GM12878 (cell line): Measurements from ENCODE around the gene RDH5. TPM values are rescaled to one million over a fixed set of nuclear protein-coding genes. Genes with fewer than 3 reads are reported as not detected.

Experiments used
- BMI1 ChIP-seq: fragments of 450-650 bp; IDR thresholded peaks from 2 replicates; pipeline ENCODE4 v1.6.1; 2016; ENCODE audit warnings: mild to moderate bottlenecking, moderate library complexity, borderline replicate concordance
- CREB1 ChIP-seq: IDR thresholded peaks from 2 replicates; pipeline ENCODE4 v1.6.1; 2012; ENCODE audit warnings: low read depth, mild to moderate bottlenecking, inconsistent platforms
- CREM ChIP-seq: IDR thresholded peaks from 2 replicates; pipeline ENCODE4 v1.6.1; 2014; ENCODE audit warnings: antibody characterized with exemption, low read depth
- HDGF ChIP-seq: fragments of 450-650 bp; IDR thresholded peaks from 2 replicates; pipeline ENCODE4 v1.6.1; 2016; ENCODE audit warnings: antibody characterized with exemption
- IKZF1 ChIP-seq: fragments of 450-650 bp; conservative IDR thresholded peaks from 2 replicates; pipeline ENCODE4 v1.6.1; 2017; ENCODE audit warnings: antibody characterized with exemption, mild to moderate bottlenecking
- IKZF2 ChIP-seq, 2 experiments: fragments of 450-650 bp; IDR thresholded peaks; 2 replicates each; pipeline ENCODE4 v1.6.1; 2017; ENCODE audit warnings: mild to moderate bottlenecking in 2 of 2, moderate library complexity in 2 of 2
- KAT2A ChIP-seq: conservative IDR thresholded peaks from 2 replicates; pipeline ENCODE4 v1.6.1; 2011; ENCODE audit warnings: low read depth, low read length; ENCODE audit not compliant: control insufficient read depth
- MYB ChIP-seq: fragments of 150-350 bp; IDR thresholded peaks from 2 replicates; pipeline ENCODE4 v1.6.1; 2014; ENCODE audit warnings: mild to moderate bottlenecking, low read depth, low read length, borderline replicate concordance
- NFIC ChIP-seq: IDR thresholded peaks from 2 replicates; pipeline ENCODE4 v1.6.1; 2012; ENCODE audit warnings: low read depth, mild to moderate bottlenecking, inconsistent platforms, low read length, moderate library complexity
- NR2C2 ChIP-seq: IDR thresholded peaks from 2 replicates; pipeline ENCODE4 v1.6.1; 2011; ENCODE audit warnings: borderline replicate concordance, low read depth; ENCODE audit not compliant: control insufficient read depth, insufficient read length
- PAX8 ChIP-seq: fragments of 450-650 bp; IDR thresholded peaks from 2 replicates; pipeline ENCODE4 v1.6.1; 2017; ENCODE audit warnings: mild to moderate bottlenecking, moderate library complexity
- PML ChIP-seq: IDR thresholded peaks from 2 replicates; pipeline ENCODE4 v1.6.1; 2012; ENCODE audit warnings: low read length, inconsistent platforms
- RB1 ChIP-seq: fragments of 450-650 bp; formaldehyde crosslinking; IDR thresholded peaks from 2 replicates; pipeline ENCODE4 v1.6.1; 2017; ENCODE audit warnings: mild to moderate bottlenecking, borderline replicate concordance
- SMAD1 ChIP-seq: fragments of 450-650 bp; IDR thresholded peaks from 2 replicates; pipeline ENCODE4 v1.6.1; 2018; ENCODE audit warnings: mild to moderate bottlenecking, low read depth; ENCODE audit not compliant: partially characterized antibody
- TBL1XR1 ChIP-seq: IDR thresholded peaks from 2 replicates; pipeline ENCODE4 v1.6.1; 2012; ENCODE audit warnings: low read depth, low read length, improper control_type of control experiment
- WRNIP1 ChIP-seq: IDR thresholded peaks from 2 replicates; pipeline ENCODE4 v1.6.1; 2011; ENCODE audit warnings: low read depth, low read length, improper control_type of control experiment, borderline replicate concordance
- YBX1 ChIP-seq: fragments of 450-650 bp; IDR thresholded peaks from 2 replicates; pipeline ENCODE4 v1.6.1; 2016; ENCODE audit warnings: antibody characterized with exemption
- ZNF217 ChIP-seq: fragments of 450-650 bp; IDR thresholded peaks from 2 replicates; pipeline ENCODE4 v1.6.1; 2017; ENCODE audit warnings: antibody characterized with exemption, mild to moderate bottlenecking
- ZNF24 ChIP-seq: fragments of 450-650 bp; IDR thresholded peaks from 2 replicates; pipeline ENCODE4 v1.6.1; 2017; ENCODE audit warnings: antibody characterized with exemption, mild to moderate bottlenecking
- ZSCAN29 ChIP-seq: fragments of 450-650 bp; IDR thresholded peaks from 2 replicates; pipeline ENCODE4 v1.6.1; 2017; ENCODE audit warnings: mild to moderate bottlenecking, moderate library complexity
- polyA plus RNA-seq, 11 experiments: library from polyadenylated mRNA; depleted of rRNA in 4 of 11; unstranded in 6 of 11; stranded (reverse) in 5 of 11; fragments of >200 nt; fragmentation: Nextera tagmentation in 4 of 11; fragmentation: Illumina TruSeq in 1 of 11; extraction: Ambion mirVana in 4 of 11; extraction: Trizol in 1 of 11; gene quantifications; 1 replicate in 1 of 11; 2 replicates in 10 of 11; pipeline versions ENCODE4 v1.2.1 to v1.2.3, GENCODE V29; 2011 to 2016; ENCODE audit warnings: inconsistent platforms in 2 of 11, missing spikeins in 2 of 11, low read depth in 1 of 11
- total RNA-seq, 4 experiments: library from RNA; depleted of rRNA in 3 of 4; stranded (reverse); fragments of >200 nt in 3 of 4; fragmentation: Illumina TruSeq in 1 of 4; extraction: Trizol in 1 of 4; gene quantifications; 2 replicates each; pipeline versions ENCODE4 v1.2.1 to v1.2.3, GENCODE V29; 2013 to 2021
- TF ChIP-seq, protein P1 (sequence below): fragments of 450-650 bp; IDR thresholded peaks from 2 replicates; pipeline ENCODE4 v1.6.1; 2016; ENCODE audit warnings: mild to moderate bottlenecking
- TF ChIP-seq, protein P2 (sequence below): fragments of 450-650 bp; IDR thresholded peaks from 2 replicates; pipeline ENCODE4 v1.6.1; 2017; ENCODE audit warnings: mild to moderate bottlenecking, moderate library complexity
- TF ChIP-seq, protein P3 (sequence below): fragments of 450-650 bp; IDR thresholded peaks from 2 replicates; pipeline ENCODE4 v1.6.1; 2017; ENCODE audit warnings: low read depth, mild to moderate bottlenecking, moderate library complexity
- TF ChIP-seq, protein P4 (sequence below): fragments of 450-650 bp; IDR thresholded peaks from 2 replicates; pipeline ENCODE4 v1.6.1; 2017; ENCODE audit warnings: borderline replicate concordance

Gene RDH5
- total and polyA plus RNA-seq, 10 of the 15 experiments (the other 5 are each of a cell fraction or from before 2014, with no cell fraction given) = 2.6 to 11.6 (median 7.3) TPM

DNA sequence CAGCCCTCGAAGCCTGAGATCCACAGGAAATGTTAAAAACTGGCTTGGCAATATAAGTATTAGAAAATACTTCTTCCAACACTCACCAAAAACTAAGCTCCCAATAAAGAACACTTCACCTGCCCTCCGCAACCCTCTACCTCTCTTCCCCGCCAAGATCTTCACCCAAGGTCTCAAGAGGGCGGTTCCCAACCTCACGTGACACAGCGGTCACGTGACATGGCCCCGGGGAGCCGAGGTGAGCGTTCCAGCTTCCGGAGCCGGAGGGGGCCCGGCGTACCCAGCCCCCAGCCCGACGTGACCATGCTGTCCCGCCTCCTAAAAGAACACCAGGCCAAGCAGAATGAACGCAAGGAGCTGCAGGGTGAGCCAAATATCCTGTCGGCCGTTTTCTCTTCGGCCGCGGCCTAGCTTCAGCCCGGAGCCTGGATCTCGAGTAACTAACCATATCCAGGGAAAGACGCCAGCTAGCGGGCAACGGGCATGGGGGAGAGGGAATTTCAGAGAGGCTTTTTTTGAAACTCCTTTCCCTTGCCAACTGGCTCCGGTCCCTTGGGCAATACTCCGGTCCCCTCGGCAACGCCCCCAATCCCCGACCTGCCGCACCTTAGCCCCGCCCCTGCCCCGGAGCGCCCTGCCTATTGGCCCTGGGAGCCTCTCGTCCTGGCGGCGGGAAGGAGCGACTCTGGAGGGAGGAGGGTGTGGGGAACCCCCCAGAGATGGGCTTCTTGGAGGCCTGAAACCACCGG is 4.2 kb upstream of the RDH5 start, which contains the start of gene BLOC1S1 (continued):
- TF ChIP-seq BMI1 = no peak
- 0 out of 2 replicates have a peak, but pooled peaks have one; percentile 50 for TF ChIP-seq TBL1XR1
- TF ChIP-seq IKZF1 = peak; percentile 90
- TF ChIP-seq IKZF2 (IDR thresholded peaks at IDR 0.05) = peak; percentile 63 to 64
- no peak for TF ChIP-seq ZSCAN29
- peak; percentile 58; the same call in 1 of the 2 replicates for TF ChIP-seq CREB1
- no peak for TF ChIP-seq WRNIP1
- no peak for TF ChIP-seq ZNF217
- TF ChIP-seq, protein P1, sequence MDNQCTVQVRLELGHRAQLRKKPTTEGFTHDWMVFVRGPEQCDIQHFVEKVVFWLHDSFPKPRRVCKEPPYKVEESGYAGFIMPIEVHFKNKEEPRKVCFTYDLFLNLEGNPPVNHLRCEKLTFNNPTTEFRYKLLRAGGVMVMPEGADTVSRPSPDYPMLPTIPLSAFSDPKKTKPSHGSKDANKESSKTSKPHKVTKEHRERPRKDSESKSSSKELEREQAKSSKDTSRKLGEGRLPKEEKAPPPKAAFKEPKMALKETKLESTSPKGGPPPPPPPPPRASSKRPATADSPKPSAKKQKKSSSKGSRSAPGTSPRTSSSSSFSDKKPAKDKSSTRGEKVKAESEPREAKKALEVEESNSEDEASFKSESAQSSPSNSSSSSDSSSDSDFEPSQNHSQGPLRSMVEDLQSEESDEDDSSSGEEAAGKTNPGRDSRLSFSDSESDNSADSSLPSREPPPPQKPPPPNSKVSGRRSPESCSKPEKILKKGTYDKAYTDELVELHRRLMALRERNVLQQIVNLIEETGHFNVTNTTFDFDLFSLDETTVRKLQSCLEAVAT = peak; percentile 64
- no peak for TF ChIP-seq YBX1
- peak; percentile 67 for TF ChIP-seq CREM
- TF ChIP-seq, protein P2, sequence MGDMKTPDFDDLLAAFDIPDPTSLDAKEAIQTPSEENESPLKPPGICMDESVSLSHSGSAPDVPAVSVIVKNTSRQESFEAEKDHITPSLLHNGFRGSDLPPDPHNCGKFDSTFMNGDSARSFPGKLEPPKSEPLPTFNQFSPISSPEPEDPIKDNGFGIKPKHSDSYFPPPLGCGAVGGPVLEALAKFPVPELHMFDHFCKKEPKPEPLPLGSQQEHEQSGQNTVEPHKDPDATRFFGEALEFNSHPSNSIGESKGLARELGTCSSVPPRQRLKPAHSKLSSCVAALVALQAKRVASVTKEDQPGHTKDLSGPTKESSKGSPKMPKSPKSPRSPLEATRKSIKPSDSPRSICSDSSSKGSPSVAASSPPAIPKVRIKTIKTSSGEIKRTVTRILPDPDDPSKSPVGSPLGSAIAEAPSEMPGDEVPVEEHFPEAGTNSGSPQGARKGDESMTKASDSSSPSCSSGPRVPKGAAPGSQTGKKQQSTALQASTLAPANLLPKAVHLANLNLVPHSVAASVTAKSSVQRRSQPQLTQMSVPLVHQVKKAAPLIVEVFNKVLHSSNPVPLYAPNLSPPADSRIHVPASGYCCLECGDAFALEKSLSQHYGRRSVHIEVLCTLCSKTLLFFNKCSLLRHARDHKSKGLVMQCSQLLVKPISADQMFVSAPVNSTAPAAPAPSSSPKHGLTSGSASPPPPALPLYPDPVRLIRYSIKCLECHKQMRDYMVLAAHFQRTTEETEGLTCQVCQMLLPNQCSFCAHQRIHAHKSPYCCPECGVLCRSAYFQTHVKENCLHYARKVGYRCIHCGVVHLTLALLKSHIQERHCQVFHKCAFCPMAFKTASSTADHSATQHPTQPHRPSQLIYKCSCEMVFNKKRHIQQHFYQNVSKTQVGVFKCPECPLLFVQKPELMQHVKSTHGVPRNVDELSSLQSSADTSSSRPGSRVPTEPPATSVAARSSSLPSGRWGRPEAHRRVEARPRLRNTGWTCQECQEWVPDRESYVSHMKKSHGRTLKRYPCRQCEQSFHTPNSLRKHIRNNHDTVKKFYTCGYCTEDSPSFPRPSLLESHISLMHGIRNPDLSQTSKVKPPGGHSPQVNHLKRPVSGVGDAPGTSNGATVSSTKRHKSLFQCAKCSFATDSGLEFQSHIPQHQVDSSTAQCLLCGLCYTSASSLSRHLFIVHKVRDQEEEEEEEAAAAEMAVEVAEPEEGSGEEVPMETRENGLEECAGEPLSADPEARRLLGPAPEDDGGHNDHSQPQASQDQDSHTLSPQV = no peak
- TF ChIP-seq PML = 0 out of 2 replicates have a peak, but pooled peaks have one; percentile 58
- no peak for TF ChIP-seq ZNF24
- no peak for TF ChIP-seq SMAD1
- no peak for TF ChIP-seq KAT2A
- peak; percentile 97 for TF ChIP-seq NFIC
- peak; percentile 58; the same call in 1 of the 2 replicates for TF ChIP-seq RB1
- TF ChIP-seq, protein P3, sequence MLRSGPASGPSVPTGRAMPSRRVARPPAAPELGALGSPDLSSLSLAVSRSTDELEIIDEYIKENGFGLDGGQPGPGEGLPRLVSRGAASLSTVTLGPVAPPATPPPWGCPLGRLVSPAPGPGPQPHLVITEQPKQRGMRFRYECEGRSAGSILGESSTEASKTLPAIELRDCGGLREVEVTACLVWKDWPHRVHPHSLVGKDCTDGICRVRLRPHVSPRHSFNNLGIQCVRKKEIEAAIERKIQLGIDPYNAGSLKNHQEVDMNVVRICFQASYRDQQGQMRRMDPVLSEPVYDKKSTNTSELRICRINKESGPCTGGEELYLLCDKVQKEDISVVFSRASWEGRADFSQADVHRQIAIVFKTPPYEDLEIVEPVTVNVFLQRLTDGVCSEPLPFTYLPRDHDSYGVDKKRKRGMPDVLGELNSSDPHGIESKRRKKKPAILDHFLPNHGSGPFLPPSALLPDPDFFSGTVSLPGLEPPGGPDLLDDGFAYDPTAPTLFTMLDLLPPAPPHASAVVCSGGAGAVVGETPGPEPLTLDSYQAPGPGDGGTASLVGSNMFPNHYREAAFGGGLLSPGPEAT = peak; percentile 100
- TF ChIP-seq NR2C2 = no peak
- no peak for TF ChIP-seq HDGF
- TF ChIP-seq, protein P4, sequence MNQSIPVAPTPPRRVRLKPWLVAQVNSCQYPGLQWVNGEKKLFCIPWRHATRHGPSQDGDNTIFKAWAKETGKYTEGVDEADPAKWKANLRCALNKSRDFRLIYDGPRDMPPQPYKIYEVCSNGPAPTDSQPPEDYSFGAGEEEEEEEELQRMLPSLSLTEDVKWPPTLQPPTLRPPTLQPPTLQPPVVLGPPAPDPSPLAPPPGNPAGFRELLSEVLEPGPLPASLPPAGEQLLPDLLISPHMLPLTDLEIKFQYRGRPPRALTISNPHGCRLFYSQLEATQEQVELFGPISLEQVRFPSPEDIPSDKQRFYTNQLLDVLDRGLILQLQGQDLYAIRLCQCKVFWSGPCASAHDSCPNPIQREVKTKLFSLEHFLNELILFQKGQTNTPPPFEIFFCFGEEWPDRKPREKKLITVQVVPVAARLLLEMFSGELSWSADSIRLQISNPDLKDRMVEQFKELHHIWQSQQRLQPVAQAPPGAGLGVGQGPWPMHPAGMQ = no peak
- TF ChIP-seq MYB = no peak; the same call in 1 of the 2 replicates
- TF ChIP-seq PAX8 = no peak
